EL (cell line): ENCODE results near the gene CRIP2.

Experiments used
- DNase-seq: peaks from one replicate; pipeline ENCODE4 v3.0.0-alpha.2; 2016

The CRIP2 gene

DNA sequence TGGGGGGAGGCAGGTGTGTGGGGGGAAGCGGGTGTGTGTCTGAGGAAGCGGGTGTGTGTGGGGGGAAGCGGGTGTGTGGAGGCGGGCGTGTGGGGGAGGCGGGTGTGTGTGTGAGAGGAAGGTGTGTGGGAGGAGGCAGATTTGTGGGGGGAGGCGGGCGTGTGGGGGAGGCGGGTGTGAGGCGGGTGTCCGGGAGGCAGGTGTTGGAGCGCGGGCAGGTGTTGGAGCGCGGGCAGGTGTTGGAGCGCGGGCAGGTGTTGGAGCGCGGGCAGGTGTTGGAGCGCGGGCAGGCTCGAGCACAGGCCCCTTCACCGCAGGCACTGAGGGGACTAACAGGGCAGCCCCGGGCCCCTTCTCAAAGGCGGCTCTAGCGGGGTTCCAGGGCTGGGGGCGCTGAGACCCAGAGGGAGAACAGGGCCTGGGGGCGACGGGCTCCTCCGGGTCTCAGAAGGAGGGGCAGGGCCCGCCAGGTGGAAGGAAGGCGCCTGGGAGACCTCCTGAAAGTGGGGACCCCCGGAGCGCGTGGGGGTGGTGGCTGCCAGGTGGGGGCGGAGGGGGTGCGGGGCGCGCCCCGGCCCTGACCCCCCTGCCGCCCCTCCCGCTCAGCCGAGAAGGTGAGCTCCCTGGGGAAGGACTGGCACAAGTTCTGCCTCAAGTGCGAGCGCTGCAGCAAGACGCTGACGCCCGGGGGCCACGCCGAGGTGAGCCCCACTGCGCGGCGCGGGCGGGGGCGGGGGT lies 3.2 kb downstream of the CRIP2 start:
- DNase-seq = no peak

DNA sequence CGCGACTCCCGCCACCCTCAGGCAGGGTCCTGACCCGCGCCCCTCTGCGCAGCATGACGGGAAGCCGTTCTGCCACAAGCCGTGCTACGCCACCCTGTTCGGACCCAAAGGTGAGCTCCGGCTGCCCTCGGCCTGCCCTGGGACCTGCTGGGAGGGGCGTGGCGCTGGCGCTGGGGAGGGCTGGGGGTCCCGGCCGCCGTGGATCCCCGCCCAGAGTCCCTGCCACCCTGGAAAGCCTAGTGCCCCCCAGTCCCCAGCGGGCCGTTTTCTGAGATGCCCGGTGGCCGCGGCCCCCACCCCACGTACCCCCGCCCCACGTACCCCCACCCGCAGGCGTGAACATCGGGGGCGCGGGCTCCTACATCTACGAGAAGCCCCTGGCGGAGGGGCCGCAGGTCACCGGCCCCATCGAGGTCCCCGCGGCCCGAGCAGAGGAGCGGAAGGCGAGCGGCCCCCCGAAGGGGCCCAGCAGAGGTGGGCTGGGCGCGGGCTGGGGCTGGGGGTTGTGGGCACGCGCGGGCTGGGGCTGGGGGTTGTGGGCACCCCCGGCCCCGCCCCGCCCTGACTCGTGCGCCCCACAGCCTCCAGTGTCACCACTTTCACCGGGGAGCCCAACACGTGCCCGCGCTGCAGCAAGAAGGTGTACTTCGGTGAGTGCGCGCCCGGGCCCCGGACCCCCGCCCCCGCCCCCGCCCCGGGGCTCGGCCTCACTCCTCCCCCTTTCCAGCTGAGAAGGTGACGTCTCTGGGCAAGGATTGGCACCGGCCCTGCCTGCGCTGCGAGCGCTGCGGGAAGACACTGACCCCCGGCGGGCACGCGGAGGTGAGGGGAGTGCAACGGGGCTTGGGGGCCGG lies 4.0 kb downstream of the CRIP2 start:
- no peak for DNase-seq

DNA sequence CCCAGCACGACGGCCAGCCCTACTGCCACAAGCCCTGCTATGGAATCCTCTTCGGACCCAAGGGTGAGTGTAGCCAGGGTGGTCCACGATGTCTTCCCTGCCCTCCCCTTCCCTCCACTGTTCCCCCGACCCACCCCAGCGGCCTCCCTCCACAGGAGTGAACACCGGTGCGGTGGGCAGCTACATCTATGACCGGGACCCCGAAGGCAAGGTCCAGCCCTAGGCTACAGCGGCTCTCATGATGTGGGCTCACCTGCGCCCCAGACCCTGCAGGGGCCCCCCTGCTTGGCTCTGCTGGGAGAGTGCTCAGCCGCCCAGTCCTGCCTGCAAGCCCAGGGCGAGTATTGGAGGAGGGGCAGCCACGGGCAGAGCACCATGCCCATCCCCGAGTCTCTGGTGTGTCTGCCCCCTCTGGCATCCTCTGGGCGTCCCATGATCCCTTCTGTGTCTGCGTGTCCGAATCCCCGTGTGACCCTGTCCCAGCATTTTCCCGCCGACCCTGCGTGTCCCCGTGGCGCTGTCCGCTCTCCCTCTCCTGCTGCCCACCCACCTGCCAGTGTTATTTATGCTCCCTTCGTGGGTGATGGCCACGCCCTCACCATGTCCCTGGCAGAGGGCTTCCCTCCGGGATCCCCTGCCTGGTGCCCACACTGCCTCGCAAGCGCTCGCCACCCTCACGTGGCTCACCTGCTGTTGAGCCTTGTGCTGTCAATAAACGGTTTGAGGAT lies 5.0 kb downstream of the CRIP2 start:
- DNase-seq = no peak

DNA sequence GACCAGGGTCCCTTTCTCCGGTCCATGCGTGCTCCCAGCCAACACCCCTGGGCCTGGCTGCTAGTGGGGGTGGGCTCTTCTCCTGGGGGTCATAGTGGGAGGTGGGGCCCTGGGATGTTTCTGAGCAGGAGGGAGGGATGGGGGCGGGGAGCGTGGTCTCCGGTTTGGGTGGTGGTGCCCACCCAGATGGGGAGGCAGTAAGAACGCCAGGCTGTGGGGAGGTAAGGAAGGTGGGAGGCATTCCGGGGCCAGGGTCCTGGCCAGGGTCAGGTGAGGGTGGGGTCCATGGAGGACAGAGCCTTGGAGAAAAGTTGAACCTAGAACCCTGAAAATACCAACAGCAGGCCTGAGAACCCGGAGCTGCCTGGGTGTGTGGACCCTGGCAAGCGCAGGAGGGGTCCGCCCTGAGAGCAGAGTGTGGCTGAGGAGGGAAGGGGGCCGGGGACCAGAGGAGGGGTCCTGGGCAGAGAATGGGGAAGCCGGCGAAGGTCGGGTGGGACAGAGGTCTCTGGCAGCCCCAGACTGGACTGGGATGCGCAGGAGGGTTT lies 5.7 kb downstream of the CRIP2 start:
- no peak for DNase-seq

DNA sequence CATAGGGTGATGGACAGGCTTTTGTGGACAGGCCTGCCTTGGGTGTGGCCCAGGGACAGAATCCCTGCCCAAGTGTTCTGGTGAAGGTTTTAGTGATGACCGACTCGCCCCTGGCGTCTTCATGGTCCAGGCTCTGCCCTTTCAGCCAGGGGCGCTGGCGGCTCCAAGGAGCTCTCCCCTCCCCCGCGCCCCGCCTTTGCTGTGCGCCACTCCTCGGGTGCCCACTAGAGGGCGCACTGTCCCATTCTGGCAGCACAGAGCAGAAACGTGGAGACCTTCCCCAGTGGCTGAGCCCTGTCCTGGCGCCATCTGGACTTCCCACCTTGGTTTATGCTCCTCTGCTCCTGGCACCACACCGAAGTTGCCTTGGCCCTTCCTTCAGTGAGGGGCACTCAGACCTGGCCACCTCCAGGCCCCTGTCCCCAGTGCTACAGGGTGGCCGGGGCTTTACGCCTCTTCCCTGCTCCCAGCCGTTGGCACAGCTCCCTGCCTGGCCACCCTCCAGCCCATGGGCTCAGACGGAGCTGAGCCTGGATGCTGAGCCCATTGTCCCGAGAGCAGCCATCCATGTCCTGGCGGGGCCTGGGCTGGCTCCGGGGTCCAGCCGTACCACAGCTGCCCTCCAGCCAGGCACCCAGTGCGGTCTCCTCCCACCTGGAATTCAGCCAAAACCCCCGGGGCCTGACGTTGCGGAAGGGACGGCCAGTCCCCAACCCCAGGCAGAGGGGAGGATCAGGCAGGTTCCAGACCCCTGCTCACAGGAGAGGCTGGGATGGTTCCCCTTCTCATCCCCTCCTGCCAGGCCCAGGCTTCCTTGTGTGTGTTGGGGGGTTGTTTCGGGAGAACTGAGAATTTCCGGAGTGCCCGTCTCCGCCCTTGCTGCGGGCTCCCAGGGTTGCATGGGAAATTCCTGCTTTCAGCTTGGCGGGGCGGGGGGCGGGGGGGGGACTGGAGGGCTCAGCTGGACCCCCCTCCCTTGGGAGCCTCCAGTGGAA lies 6.5 kb downstream of the CRIP2 start:
- peak; percentile 82 for DNase-seq

DNA sequence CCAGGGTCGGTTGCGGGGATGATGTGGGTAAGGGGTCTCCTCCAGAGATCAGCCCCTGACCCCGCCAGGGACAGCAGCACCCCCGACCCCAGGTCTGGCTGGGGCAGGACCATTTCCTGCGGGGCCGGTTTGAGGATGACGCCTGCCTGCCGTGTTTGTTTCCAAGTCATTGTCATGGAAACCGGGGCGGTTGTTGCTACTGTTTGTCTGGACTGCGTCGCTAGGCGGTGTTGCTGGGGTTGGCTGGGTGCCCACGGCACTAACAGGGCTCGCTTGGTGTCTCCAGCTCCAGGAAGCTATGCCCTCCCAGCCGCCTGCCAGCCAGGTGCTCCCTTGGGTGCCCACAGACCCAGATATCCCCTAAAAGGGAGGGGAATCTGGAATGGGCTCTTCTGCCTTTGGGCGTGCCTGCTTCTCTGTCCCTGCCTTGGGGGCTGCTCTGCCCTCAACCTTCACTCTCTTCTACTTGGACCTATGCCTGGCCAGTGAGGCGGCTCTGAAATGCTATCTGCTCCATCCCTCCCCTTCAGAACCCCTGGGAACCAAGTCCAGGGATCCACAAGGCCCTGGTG lies 7.4 kb downstream of the CRIP2 start:
- DNase-seq = peak; percentile 96

DNA sequence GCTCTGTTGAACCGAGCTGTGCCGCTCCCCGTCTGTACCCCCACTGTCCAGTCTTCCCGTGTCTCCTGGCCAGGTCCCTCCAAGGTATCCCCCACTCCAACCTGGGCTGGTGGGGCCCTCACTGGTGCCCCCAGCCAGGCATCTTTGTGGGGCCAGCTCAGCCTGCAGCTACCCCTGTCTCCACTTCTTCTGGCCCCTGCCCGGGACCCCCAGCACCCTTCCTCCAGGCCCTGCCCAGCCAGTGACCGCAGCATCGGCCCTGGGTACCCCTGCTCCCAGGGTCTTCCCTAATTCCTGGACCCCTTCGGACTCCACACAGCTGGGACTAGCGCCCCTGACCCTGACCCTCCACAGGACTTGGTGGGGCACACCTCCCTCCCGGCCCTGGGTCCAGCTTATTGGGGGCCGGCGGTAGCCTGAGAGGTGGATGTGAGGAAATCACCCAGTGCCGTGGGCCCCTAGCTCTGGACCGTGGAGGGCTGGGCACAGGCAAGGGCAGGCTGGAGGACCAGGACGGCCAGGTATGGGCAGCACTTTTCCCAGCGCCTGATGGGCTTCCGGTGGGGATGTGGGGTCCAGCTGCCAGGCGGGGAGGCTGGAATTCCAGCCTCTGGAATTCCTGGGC lies 8.0 kb downstream of the CRIP2 start:
- DNase-seq = no peak

DNA sequence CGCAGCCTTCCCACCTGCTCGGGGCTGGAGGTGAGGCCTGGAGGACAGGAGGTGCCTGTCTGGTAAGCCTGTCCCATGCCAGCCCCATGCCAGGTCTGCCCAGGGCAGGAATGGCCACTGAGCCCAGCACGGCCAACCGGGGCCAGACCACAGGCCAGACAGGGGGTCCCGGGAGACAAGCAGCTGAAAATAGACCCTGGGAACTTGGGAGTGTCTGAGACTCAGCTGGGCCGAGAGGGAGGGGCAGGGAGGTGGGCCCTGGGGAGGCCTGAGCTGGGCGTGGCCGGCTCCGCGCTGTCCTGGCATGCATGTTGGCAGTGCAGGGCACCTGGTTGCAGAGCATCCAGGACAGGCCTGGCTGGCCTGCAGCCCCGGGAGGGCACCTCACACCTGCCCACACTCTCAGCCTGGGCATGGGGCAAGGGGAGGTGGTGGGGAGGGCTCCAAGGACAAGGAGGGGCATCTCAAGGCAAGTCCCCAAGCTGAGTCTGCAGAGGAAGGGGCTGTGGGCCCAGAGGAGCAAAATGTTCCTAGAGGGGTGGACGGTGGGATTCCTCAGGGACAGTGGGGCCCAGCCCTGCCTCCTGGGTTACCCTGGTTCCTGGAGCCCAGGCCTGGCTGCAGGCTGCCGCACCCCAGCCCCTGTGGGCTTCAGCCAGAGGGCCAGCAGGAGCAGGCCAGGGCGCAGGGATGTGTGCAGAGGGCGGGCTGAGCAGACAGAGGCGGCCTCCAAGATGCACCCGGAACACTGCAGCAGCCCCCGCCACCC lies 8.9 kb downstream of the CRIP2 start:
- no peak for DNase-seq

DNA sequence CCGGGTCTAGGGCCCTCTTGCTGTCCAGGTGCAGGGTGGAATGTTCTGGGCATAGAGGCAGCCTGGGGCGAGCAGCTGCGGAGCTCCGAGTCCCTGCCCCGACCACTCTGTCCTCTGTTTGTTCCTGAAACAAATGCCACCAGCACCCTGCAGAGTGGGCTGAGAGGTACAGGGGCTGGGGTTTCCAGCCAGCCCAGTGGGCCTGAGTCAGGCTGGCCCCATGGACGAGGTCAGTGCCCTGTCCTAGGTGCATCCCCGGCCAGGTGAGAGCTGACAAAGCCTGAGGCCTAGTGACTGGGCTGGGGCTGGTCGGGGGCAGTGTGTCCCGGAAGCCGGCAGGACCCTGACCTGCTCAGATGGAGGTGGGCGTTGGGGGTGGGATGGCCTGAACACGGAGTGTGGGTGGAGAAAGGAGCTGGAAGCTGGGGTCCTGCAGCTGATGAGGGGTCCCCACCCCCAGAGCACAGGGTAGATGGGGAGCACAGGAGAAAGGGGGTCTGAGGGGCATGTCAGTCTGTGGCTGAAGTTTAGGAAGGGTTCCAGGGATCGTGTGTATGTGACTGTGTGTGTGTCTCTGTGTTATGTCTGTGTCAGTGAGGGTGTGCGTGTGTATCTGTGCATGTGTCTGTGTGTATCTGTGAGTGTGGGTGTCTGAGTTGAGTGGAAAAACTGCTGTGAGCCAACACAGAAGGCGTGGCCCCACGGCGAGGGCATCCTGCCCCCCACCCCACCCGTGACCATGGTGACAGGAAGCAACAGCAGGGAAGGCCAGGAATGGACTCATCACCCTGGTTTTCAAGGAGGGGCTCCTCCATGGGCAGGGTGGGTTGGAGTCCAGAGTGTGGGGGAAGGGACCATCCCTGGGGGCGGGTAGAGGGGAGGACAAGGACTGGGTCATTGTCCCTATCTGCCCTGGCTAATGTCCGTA lies 9.7 kb downstream of the CRIP2 start:
- DNase-seq = no peak

DNA sequence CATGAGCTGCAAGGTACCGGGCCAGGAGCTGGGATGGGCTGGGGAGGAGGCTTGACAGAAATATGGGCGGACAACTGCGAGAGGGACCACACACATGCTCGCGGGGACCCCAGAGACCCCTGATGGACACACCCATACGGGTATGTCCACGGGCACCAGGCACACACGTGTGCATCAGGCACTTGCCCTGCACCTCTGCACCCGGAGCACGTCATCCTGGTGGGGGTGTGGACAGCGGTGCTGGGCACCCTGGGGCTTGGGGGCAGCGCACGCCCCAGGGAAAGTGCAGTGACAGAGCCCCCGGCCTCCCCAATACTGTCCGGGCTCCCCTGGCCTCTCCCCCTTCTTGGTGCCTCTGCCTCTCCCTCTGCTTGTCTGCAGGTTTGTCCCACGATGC lies 10.4 kb downstream of the CRIP2 start:
- DNase-seq = no peak

DNA sequence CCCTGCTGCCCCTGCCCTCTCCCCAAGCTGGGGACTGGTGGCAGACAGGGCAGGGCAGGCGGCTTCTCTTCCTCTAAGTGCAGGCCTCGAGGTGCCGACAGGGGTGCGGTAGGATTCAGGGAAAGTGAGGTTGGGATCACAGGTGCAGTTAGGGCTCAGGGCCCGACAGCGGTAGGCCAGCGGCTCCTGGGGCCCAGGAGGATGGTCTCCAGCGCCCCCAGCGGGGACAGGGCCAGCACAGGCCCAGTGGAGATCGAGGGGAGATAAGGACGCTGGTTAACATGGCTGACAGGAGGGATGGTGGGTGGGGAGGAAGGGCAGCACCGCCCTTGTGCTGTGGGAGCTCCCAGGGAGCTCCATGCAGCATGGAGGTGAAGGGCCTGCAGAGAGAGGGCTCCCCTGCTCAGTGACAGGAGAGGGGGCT lies 11.1 kb downstream of the CRIP2 start:
- no peak for DNase-seq

DNA sequence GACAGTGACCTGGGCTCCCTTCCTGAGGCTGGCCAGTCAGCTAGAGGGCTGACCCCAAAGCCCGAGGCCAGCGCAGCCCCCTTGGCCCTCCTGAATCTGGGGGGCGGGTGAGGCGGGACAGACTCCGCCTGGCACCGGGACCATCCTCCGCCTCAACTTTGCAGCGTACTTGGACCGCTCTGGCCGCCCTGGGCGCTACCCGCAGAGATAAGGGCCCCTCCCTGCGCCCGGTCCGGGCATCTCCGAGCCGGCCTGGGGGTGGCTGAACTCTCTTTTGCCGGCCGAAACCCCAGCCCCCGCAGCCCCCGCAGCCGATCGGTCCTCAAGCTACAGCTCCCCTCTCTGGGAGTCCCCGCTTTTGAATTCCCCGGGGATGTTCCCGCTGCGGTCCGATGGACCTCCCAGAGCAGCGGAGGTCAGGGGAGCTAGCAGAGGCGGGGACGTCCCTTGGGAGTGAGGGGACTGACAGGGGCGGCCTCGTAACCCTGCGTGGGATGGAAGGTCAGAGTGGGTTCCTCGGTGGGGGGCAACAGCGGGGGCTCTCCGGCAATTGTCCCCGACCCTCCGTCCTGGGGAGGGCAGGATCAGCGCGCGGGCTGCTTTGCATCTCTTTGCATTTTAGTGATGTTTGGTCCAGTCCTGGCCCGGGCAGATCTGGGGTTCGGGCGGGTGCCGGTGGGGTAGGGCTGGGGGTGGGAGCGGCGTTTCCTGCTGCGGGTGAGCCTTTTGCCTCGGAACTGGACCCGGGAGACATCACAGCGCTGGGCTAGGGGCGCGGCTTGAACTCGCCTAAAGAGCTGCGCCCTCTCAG lies 11.7 kb downstream of the CRIP2 start, which contains the start of gene CRIP1:
CRIP1 (plus strand) TSS at position 724 of the 811 bp plus-strand sequence. CDS start 374 bp downstream, outside the sequence.
- DNase-seq = no peak

DNA sequence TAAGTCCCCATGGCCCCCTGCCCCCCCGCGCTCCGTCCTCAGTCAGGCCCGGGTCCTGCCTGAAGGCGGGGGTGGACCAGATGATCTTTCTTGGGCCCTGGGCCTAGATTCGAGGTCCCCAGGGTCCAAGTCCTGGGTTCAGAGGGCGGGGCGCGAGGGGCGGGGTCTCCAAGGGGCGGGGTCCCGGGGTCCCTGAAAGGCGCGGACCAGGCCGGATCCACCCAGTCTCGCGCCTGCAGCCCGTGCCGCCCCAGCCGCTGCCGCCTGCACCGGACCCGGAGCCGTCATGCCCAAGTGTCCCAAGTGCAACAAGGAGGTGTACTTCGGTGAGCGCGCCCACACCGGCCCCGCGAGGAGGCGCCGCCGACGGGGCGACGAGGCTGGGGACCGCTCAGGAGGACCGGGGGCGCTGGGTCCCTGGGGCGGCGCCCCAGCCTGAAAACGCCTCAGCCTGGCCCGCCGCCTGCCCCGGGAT lies 12.4 kb downstream of the CRIP2 start:
- no peak for DNase-seq

DNA sequence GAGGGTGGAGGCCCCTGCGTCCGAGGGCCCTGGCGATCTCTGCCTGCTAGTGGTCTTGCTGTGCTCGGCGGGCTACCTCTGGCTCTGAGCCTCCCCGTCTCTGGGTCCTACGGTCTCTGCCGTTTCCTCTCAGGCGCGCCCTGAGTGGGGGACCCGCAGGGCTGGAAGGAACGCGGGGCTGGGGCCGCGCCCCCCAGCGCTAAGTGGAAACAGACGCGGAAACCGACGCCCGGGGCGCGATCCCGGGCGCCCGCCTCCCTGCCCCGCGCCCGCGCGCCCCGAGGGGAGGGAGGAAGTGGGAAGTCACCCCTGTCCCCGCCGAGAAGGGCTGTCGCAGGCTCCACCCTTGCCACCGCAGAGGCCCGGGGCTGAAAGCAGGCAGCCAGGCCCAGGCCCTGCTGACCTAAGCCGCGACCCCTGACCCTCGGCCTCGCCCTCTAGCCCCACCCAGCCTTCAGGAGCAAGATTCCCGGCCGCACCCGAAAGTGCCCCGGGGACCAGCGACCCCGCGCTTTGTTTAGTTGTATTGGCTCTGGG lies 12.9 kb downstream of the CRIP2 start:
- DNase-seq = no peak

DNA sequence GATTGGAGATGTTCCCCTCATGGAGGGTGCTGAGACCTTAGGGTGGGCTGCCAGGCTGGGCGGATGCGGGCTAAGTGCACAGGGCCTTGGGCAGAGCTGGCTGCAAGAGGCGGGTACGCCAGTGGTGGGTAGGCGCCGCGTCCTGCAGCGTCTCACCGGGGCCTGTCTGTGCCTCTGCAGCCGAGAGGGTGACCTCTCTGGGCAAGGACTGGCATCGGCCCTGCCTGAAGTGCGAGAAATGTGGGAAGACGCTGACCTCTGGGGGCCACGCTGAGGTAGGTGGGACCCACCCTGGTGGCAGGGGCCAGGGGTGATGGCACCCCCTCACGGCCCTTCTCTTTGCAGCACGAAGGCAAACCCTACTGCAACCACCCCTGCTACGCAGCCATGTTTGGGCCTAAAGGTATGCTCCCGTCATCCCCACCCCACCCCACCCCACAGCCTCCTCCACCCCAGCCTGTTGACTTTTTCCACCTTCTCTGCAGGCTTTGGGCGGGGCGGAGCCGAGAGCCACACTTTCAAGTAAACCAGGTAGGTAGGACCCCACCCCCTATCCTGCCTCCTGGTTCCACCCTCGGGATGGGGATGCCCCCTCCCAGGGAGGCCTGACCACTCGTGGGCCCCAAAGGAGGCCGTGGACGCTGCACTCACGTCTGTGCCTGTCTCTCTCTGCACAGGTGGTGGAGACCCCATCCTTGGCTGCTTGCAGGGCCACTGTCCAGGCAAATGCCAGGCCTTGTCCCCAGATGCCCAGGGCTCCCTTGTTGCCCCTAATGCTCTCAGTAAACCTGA lies 13.6 kb downstream of the CRIP2 start:
- DNase-seq = no peak

DNA sequence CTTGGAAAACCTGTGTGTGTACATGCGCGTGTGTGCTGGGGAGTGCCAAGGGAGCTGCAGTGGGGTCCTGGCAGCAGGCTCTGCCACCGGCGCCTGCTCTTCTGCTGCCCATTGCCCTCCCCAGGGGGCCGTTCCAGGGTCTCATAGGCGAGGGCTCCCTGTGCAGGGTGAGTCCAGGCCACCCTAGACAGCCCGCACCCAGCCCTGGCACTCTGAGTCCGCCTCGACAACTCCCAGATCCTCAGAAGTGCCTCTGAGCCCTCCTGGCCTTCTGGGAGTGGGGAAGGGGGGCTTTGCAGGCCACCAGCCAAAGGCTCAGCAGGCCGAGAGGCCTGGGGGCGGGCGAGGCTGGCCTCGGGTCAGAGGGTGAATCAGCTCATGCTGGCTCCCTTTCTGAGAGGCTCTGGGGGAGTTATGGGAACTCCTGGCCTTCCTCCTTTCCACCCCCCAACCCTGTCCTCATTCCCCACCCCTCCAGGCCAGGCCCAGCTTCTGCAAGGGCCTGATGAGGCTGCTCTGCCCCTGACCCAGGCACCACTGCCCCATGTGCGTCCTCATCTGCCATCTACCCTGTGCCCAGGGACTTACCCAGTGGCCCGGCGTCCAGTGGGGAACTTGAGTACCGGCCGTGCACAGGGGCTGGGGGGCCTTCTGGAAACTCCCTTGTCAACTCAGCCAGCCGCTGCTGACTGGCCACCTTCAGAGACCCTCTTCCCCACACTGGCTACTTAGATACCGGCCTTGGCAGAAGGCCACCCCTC lies 14.3 kb downstream of the CRIP2 start:
- DNase-seq = no peak
